AG04449 (cell line): Measurements from ENCODE around the gene ASCC1.

Experiments
- CTCF ChIA-PET: fragments of 350-600 bp; formaldehyde crosslinking; extraction: SDS; loops from one replicate; lab custom pipeline; 2021; ENCODE audit warnings: antibody characterized with exemption; lab: Yijun Ruan, JAX
- POLR2A ChIA-PET: fragments of 400-600, 350-600 bp; formaldehyde crosslinking; extraction: SDS; loops from one replicate; lab custom pipeline; 2020; ENCODE audit warnings: antibody characterized with exemption, inconsistent platforms; lab: Yijun Ruan, JAX
- DNase-seq: peaks from one replicate; pipeline ENCODE4 v3.0.0-alpha.2; 2010; ENCODE audit warnings: low read depth, low spot score
- H3K4me3 ChIP-seq: 2 replicates; pipeline ENCODE4 v1.5.1; 2011; ENCODE audit warnings: low read depth, mild to moderate bottlenecking, control low read depth, low read length
- TF ChIP-seq, protein P1 (sequence below): IDR thresholded peaks from one replicate; pipeline ENCODE4 v1.5.1; 2011; ENCODE audit warnings: mild to moderate bottlenecking, moderate library complexity, low read length, control low read depth, inconsistent platforms; ENCODE audit not compliant: insufficient read depth; ENCODE audit errors: missing control alignments

Gene ASCC1

DNA sequence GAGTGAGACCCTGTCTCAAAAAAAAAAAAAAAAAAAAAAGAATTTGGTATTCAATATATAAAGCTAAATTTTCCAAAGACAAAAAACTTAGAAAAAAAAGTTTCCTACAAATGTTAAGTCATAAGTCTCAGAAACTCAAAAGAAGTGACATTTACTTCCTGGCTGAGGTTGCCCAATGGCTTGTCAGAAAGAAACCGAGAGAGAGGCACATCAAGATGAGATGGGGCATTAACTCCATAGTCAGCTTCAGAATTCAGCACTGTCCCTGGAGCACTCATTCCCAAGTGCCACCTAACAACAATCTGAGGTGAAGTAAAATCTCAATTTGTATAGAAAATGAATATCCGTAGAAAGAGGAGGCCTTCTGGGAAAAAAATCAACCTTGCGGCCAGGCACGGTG lies 120.9 kb downstream of the ASCC1 start:
- DNase-seq: no peak
- no peak overlapping the region for H3K4me3 ChIP-seq
- TF ChIP-seq, protein P1, sequence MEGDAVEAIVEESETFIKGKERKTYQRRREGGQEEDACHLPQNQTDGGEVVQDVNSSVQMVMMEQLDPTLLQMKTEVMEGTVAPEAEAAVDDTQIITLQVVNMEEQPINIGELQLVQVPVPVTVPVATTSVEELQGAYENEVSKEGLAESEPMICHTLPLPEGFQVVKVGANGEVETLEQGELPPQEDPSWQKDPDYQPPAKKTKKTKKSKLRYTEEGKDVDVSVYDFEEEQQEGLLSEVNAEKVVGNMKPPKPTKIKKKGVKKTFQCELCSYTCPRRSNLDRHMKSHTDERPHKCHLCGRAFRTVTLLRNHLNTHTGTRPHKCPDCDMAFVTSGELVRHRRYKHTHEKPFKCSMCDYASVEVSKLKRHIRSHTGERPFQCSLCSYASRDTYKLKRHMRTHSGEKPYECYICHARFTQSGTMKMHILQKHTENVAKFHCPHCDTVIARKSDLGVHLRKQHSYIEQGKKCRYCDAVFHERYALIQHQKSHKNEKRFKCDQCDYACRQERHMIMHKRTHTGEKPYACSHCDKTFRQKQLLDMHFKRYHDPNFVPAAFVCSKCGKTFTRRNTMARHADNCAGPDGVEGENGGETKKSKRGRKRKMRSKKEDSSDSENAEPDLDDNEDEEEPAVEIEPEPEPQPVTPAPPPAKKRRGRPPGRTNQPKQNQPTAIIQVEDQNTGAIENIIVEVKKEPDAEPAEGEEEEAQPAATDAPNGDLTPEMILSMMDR: no peak
- ChIA-PET POLR2A (no interaction called here), CTCF (interaction anchor here (1.3 to 1.8 kb wide), 2 partner anchors 47 to 199 kb away, joined by 4 to 8 read pairs; no protein-coding TSS in a partner anchor)

DNA sequence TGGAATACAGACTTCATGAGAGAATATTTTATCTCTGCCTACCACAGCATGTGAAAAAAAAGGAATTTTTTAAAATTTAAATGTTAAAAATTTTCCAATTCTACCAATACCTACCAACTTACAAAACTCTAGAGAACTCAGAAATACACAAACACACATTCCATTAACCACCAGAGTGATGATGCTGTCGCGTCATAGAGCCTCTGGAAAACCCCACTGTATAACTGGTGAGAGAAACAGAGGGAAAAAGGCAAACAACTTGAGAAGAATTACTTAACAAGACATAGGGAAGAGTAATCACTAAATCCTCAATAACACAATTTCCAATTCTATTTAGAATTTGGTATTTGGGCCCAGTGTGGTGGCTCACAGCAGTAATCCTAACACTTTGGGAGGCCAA lies 121.5 kb downstream of the ASCC1 start:
- no peak for DNase-seq
- ChIA-PET POLR2A (no interaction called here), CTCF (interaction anchor here (1.3 to 1.8 kb wide), 4 partner anchors 32 to 198 kb away, joined by 3 to 8 read pairs (median 6); no protein-coding TSS in a partner anchor)
- TF ChIP-seq, protein P1: no peak
- no peak overlapping the region for H3K4me3 ChIP-seq

- no peak for DNase-seq
- ChIA-PET POLR2A (interaction anchor here (0.6 kb wide), 1 partner anchor 282 kb away, joined by 3 read pairs; no protein-coding TSS in a partner anchor), CTCF (interaction anchor here (1.0 to 1.8 kb wide), 4 partner anchors 33 to 244 kb away, joined by 3 to 8 read pairs (median 6); no protein-coding TSS in a partner anchor)
- TF ChIP-seq, protein P1: no peak
- no peak overlapping the region for H3K4me3 ChIP-seq
These were observed 122.6 kb downstream of the ASCC1 start for GRCh38 chr10:72093450-72093849.

DNA sequence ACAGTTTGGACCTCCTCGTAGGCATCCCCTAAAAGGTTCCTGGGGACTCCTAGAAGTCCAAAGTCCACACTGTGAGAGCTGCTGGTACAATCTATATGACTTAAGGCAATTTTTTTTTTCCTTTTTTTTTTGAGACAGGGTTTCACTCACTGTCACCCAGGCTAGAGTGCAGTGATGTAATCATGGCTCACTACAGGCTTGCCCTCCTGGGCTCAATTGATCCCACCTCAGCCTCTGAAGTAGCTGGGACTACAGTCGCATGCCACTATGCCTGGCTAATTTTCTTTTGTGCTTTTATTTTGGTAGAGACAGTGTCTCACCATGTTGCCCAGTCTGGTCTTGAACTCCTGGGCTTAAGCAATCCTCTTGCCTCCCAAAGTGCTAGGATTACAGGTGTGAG lies 123.1 kb downstream of the ASCC1 start:
- TF ChIP-seq, protein P1: no peak
- no peak overlapping the region for H3K4me3 ChIP-seq
- POLR2A ChIA-PET: no interaction called here
- CTCF ChIA-PET: interaction anchor here (1.0 to 1.5 kb wide), 2 partner anchors 33 to 244 kb away, joined by 3 to 8 read pairs; no protein-coding TSS in a partner anchor
- DNase-seq: no peak

DNA sequence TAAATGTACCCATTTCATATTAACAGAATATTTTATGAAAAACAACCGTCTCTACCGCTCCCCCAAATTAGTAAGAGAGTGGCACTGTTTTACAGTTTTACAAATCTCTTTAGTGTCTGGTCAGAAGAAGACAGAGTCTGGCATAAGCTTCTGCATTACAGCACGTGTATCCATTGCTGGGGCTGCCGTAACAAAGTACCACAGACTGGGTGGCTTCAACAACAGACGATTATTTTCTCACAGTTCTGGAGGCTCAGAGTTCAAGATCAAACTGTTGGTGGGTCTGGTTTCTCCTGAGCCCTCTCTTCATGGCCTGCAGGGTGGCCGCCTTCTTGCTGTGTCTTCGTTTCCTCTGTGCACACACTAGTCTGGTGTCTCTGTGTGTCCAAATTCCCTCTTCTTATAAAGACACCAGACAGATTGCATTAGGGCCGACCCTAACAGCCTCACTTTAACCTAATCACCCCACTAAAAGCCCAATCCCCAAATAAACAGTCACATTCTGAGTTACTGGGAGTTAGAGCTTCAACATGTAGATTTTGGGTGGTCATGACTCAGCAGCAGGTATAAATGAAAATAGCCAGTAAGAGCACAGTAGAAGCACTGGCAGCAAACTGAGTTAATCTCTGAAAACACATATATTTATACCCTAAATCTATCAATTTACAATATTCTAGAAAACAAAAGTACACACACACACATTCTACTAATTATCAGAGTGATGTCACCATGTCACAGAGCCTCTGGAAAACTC lies 123.7 kb downstream of the ASCC1 start:
- H3K4me3 ChIP-seq: no peak overlapping the region
- ChIA-PET CTCF (interaction anchor here (1.2 kb wide), 1 partner anchor 43 kb away, joined by 4 read pairs; no protein-coding TSS in a partner anchor), POLR2A (no interaction called here)
- DNase-seq: no peak
- TF ChIP-seq, protein P1: no peak

DNA sequence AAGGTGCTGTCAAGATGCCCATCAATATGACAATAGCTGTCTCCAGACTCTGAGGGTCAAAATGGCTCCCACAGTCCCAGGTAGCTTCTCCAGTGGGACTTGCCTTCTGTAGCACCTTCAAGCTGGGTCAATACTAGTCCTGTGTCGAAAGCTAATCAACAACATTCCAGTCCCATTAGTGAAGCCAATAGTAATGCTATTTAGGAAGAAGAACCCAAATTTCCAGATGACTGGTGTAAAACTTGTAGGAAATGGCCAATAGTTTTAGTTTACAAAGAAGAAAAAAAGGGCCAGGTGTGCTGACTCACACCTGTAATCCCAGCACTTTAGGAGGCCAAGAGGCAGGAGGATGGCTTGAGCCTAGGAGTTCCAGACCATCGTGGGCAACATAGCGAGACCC lies 125.8 kb downstream of the ASCC1 start:
- CTCF ChIA-PET: interaction anchor here (0.8 to 1.5 kb wide), 4 partner anchors 9 to 42 kb away, joined by 3 to 4 read pairs (median 3); no protein-coding TSS in a partner anchor
- POLR2A ChIA-PET: no interaction called here
- TF ChIP-seq, protein P1: no peak
- no peak overlapping the region for H3K4me3 ChIP-seq
- DNase-seq: no peak
